OCI-LY1 (cell line): ENCODE measurements around the gene CCDC91.

Experiments
- EZH2 ChIP-seq: fragments of 200-600 bp; sonication (generic), shearing (Covaris generic); IDR thresholded peaks from 2 replicates; pipeline ENCODE4 v1.8.0; 2017; ENCODE audit warnings: borderline replicate concordance, mixed run types, mild to moderate bottlenecking, antibody characterized with exemption, low read length, moderate library complexity, mixed read lengths
- TF ChIP-seq, protein P1 (sequence below): fragments of 200-600 bp; sonication (generic), shearing (Covaris generic); IDR thresholded peaks from 2 replicates; pipeline ENCODE4 v1.5.1; 2017; ENCODE audit warnings: mild to moderate bottlenecking, antibody characterized with exemption, low read length, moderate library complexity, mixed read lengths

DNA sequence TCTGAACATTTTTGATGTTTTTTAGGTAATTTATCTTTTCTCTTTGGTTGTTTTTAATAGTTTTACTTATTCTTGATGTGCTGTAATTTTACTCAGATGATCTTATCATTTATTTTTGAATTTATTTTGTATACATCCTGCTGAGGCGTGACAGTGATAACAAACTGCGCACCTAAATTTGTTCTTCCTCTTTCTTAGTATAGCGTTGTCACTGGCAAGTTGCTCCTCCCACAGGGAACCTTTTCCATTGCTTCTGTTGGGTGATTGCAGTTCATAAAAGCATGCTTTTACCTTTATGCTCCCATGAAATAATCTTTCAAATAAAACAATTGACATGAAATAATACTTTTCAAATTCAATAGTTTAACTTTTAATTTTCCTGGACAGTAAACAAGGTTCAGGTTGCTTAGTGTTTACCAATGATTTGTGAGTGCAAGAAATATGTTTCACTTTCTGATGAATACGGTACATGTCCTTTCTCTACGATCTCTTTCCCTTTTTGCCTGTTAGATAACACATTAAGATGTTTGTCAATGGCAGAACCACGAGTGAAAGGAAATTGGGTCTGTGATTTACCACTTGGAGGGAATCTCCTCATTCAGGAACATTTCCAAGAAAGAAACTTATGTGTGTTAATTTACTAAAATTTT, 223.3 kb downstream of the CCDC91 start:
- TF ChIP-seq, protein P1, sequence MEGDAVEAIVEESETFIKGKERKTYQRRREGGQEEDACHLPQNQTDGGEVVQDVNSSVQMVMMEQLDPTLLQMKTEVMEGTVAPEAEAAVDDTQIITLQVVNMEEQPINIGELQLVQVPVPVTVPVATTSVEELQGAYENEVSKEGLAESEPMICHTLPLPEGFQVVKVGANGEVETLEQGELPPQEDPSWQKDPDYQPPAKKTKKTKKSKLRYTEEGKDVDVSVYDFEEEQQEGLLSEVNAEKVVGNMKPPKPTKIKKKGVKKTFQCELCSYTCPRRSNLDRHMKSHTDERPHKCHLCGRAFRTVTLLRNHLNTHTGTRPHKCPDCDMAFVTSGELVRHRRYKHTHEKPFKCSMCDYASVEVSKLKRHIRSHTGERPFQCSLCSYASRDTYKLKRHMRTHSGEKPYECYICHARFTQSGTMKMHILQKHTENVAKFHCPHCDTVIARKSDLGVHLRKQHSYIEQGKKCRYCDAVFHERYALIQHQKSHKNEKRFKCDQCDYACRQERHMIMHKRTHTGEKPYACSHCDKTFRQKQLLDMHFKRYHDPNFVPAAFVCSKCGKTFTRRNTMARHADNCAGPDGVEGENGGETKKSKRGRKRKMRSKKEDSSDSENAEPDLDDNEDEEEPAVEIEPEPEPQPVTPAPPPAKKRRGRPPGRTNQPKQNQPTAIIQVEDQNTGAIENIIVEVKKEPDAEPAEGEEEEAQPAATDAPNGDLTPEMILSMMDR: no peak
- TF ChIP-seq EZH2: no peak
